Muscle of leg (tissue), 11 donors: ENCODE results near the gene DNAJC15. TPM values are rescaled to one million over a fixed set of nuclear protein-coding genes. Genes with fewer than 3 reads are reported as not detected.
A peak's percentile ranks its signal among the peaks of the same experiment; 100 is the strongest.

Experiments
- DNase-seq: peaks from one replicate; pipeline ENCODE4 v3.0.0; 2013
- H3K27ac ChIP-seq: one replicate; pipeline ENCODE4 v1.5.1; 2013; ENCODE audit warnings: mild to moderate bottlenecking, low read length, control low read depth
- H3K27me3 ChIP-seq: one replicate; pipeline ENCODE4 v1.6.1; 2013; ENCODE audit warnings: low read length; ENCODE audit not compliant: control insufficient read depth, insufficient read depth
- H3K36me3 ChIP-seq: one replicate; pipeline ENCODE4 v1.6.1; 2013; ENCODE audit warnings: low read length; ENCODE audit not compliant: control insufficient read depth, insufficient read depth
- H3K4me1 ChIP-seq: one replicate; pipeline ENCODE4 v1.6.1; 2013; ENCODE audit warnings: low read length; ENCODE audit not compliant: control insufficient read depth, insufficient read depth
- H3K4me3 ChIP-seq: one replicate; pipeline ENCODE4 v1.5.1; 2013; ENCODE audit warnings: low read length, control low read depth
- H3K9me3 ChIP-seq: replicated peaks from 2 replicates; pipeline ENCODE4 v1.6.1; 2013; ENCODE audit warnings: low read depth, low read length; ENCODE audit not compliant: control insufficient read depth
- WGBS: methylation state at CpG from one replicate; pipeline ENCODE4 v1.1.5; 2013; ENCODE audit warnings: missing lambda C conversion rate; ENCODE audit not compliant: insufficient coverage; 5-methylcytosine and 5-hydroxymethylcytosine counted together
- polyA plus RNA-seq, 8 donors: library from polyadenylated mRNA; unstranded; fragments of 120-200 nt; gene quantifications; one replicate each; pipeline versions ENCODE4 v1.2.1 to v1.2.3, GENCODE V29; 2013; ENCODE audit warnings: inconsistent platforms in 1 of 8, low replicate concordance in 1 of 8; ENCODE audit not compliant: insufficient read length in 8 of 8, insufficient read depth in 1 of 8
- total RNA-seq: library from RNA; stranded (reverse); fragments of 120-200 nt; gene quantifications from one replicate; pipeline ENCODE4 v1.2.4, GENCODE V29; 2013

Gene DNAJC15
- total and polyA plus RNA-seq, 9 donors: 14.4 to 23.7 (median 20.2) TPM

- no peak overlapping the region for H3K4me3 ChIP-seq
- H3K36me3 ChIP-seq: no peaks in the 10 kb centered on the region
- no peaks in the 10 kb centered on the region for H3K4me1 ChIP-seq
- no peak for DNase-seq
- no peak overlapping the region for H3K27ac ChIP-seq
- no peaks in the 10 kb centered on the region for H3K27me3 ChIP-seq
- H3K9me3 ChIP-seq: no peaks in the 10 kb centered on the region
- WGBS: 88% methylated on average over 4 of the region's 7 CpGs
Observed at GRCh38 chr13:43116242-43116641, 92.9 kb downstream of the DNAJC15 start.

DNA sequence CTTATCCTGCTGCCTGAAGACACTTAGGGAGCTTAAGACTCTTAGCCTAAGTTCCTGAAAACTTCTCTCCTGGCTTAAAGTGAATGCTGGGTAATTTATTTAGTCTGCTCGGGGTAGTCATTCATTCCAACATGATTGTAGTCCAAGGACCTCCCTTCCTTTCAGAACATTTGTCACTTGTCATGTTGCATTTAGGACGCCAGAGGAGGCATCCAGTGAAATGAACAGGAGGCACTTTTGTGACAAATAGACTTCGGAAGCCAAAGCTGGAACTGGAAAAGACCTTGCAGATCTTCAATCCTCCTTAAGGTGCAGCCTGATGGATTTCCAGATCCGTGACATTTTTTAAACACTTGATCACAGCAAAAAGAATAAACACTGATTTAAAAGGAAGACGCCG is 95.1 kb downstream of the DNAJC15 start:
- no peak overlapping the region for H3K4me3 ChIP-seq
- no peaks in the 10 kb centered on the region for H3K9me3 ChIP-seq
- no peak overlapping the region for H3K27ac ChIP-seq
- H3K4me1 ChIP-seq: peaks cover 19% of the 10 kb centered on the region
- H3K27me3 ChIP-seq: no peaks in the 10 kb centered on the region
- no peaks in the 10 kb centered on the region for H3K36me3 ChIP-seq
- 73% methylated on average over 2 of the region's 6 CpGs for WGBS
- DNase-seq: no peak

GRCh38 chr13:43119206-43119605 is 95.8 kb downstream of the DNAJC15 start:
- 86% methylated on average over 3 of the region's 6 CpGs for WGBS

DNA sequence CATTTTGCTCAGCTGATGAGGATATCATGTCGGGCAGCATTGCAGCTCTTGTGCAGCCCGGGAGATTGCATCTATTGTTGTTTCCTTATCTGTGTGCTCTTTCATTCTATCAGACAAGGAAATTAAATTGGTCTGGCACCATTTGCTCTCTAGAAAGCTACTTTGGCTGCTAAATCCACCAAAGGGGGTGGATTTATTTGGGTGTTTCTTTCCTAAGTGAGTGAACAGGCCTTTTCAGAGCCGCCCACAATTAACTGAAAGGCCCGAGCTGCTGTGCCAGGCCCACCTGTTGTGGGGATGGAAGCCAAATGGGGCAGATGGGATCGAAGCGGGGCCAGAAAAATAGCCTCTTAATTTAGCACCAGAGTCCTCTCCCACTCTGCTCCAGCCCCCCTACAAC is 99.4 kb downstream of the DNAJC15 start:
- peak; percentile 48 for DNase-seq
- Histone ChIP-seq H3K4me3 (no peak overlapping the region), H3K4me1 (peaks cover 37% of the 10 kb centered on the region), H3K36me3 (no peaks in the 10 kb centered on the region), H3K27me3 (no peaks in the 10 kb centered on the region), H3K27ac (no peak overlapping the region), H3K9me3 (no peaks in the 10 kb centered on the region)
- WGBS: no CpG with 5 or more reads among the region's 6 CpGs

More at GRCh38 chr13:43119206-43119605, 95.8 kb downstream of the DNAJC15 start:
- H3K27me3 ChIP-seq: no peaks in the 10 kb centered on the region
- no peak overlapping the region for H3K27ac ChIP-seq
- no peak overlapping the region for H3K4me3 ChIP-seq
- H3K9me3 ChIP-seq: no peaks in the 10 kb centered on the region
- H3K36me3 ChIP-seq: no peaks in the 10 kb centered on the region
- H3K4me1 ChIP-seq: peaks cover 26% of the 10 kb centered on the region
- DNase-seq: no peak

GRCh38 chr13:43123856-43124255 is 100.5 kb downstream of the DNAJC15 start:
- H3K27ac ChIP-seq: peak overlapping the region; percentile 9
- no peaks in the 10 kb centered on the region for H3K9me3 ChIP-seq
- H3K36me3 ChIP-seq: no peaks in the 10 kb centered on the region
- peaks cover 3% of the 10 kb centered on the region for H3K27me3 ChIP-seq
- peaks cover 45% of the 10 kb centered on the region for H3K4me1 ChIP-seq
- 92% methylated on average over 6 of the region's 6 CpGs for WGBS
- no peak overlapping the region for H3K4me3 ChIP-seq
- no peak for DNase-seq

DNA sequence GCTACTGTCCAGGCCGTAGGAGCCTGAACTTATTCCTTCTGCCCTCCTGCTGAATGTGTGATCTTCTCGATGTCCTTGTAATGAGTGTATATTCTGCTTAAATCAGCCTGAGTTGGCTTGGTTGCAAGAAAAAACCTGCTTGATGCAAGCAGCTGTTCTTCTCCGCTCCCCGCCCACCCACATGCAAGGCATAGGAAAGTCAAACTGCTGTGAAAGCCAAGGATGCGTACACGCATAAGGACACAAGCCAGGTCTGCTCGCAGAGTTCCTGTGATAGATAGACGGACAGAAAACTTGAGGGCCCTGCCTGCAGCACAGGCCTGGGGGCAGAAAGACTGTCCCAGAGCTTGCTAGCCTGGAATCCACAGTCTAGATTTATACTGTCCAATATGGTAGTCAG is 101.1 kb downstream of the DNAJC15 start:
- Histone ChIP-seq H3K27me3 (peaks cover 3% of the 10 kb centered on the region), H3K4me1 (peaks cover 46% of the 10 kb centered on the region), H3K36me3 (no peaks in the 10 kb centered on the region), H3K27ac (no peak overlapping the region), H3K9me3 (no peaks in the 10 kb centered on the region), H3K4me3 (no peak overlapping the region)
- peak; percentile 47 for DNase-seq
- WGBS: 42% methylated on average over 6 of the region's 8 CpGs

DNA sequence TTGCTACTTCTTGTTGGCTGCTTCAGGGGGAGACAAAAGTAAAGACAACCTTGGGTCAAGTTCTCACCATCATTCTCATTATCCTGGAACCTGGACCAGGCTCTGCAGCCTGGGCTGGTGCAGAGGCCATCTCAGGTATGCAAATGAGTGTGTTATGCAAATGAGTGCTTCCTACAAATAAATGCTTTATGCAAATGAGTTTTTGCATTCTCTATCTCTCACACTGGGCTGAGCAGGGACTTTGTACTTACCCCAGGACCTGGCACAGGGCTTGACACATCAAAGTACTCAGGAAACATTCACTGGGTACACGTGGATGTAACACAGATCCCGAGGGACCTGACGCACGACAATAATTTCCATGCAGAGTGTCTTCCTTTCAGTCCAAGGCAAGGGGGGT is 103.0 kb downstream of the DNAJC15 start:
- no peak for DNase-seq
- Histone ChIP-seq H3K4me3 (no peak overlapping the region), H3K9me3 (no peaks in the 10 kb centered on the region), H3K27ac (no peak overlapping the region), H3K4me1 (peaks cover 46% of the 10 kb centered on the region), H3K27me3 (peaks cover 3% of the 10 kb centered on the region), H3K36me3 (no peaks in the 10 kb centered on the region)
- WGBS: 37% methylated on average over 4 of the region's 4 CpGs

DNA sequence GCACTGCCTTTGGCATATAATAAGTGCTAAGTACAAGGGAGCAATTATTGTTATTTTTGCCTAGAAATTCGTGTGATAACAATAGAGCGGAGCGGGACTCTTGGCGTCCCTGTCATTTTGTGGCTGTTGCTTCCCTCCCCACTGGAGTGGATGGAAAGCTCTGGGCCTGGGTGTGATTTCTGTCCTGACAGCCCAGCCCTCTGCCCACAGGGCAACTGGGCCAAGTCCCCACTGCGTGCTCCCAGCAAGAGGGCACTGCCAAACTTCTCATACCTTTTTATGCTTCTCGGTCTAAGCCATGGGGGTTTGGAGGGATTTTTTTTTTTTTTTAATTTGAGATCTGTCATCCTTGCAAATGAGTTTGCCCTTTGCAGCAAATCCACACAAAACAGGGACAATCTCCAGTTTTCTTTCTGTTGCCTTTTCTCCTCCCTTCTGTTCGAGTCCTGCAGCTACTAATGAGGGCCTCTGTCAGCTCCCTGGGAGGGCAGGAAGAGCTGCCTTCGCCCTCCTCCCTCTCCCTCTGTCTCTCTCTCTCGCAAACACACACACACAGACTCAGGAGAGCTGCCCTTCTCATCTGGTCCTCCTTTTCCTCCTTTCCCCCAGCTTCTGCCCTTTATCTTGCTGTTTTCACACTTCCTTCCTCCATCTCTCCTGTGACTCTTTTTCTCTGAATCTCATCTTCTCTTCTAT is 103.9 kb downstream of the DNAJC15 start:
- WGBS: 42% methylated on average over 7 of the region's 9 CpGs
- H3K4me3 ChIP-seq: no peak overlapping the region
- no peaks in the 10 kb centered on the region for H3K36me3 ChIP-seq
- H3K27ac ChIP-seq: peak overlapping the region; percentile 91
- DNase-seq: peak; percentile 42
- H3K27me3 ChIP-seq: peaks cover 3% of the 10 kb centered on the region
- H3K4me1 ChIP-seq: peaks cover 40% of the 10 kb centered on the region
- H3K9me3 ChIP-seq: no peaks in the 10 kb centered on the region

DNA sequence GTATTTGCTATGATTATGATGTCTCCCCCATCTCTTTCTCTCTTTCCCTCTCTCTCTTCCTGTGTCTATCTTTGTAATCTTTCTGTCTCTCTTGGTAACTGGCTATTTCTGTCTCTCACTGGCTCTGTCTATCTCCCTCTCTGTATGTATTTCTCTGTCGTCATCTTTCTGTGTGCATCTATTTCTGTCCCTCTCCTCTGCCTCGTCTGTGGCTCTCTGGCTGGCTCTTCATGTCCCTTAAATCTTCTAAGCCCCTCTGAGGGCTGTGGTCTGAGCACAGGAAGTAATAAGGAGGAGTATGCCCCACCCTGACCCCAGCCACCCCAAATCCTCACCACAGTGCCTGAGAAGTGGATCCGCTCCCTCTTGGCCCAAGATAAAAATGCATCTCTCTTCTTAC is 104.4 kb downstream of the DNAJC15 start:
- peaks cover 3% of the 10 kb centered on the region for H3K27me3 ChIP-seq
- no peaks in the 10 kb centered on the region for H3K9me3 ChIP-seq
- peaks cover 34% of the 10 kb centered on the region for H3K4me1 ChIP-seq
- DNase-seq: peak; percentile 82
- no CpG with 5 or more reads among the region's 3 CpGs for WGBS
- no peaks in the 10 kb centered on the region for H3K36me3 ChIP-seq
- H3K27ac ChIP-seq: peak overlapping the region; percentile 91
- no peak overlapping the region for H3K4me3 ChIP-seq

- peak; percentile 75 for DNase-seq
- Histone ChIP-seq H3K4me3 (no peak overlapping the region), H3K27me3 (peaks cover 3% of the 10 kb centered on the region), H3K4me1 (peaks cover 29% of the 10 kb centered on the region), H3K9me3 (no peaks in the 10 kb centered on the region), H3K36me3 (no peaks in the 10 kb centered on the region), H3K27ac (peak overlapping the region; percentile 91)
- 61% methylated on average over 15 of the region's 21 CpGs for WGBS
Observed at GRCh38 chr13:43128504-43128961, 105.1 kb downstream of the DNAJC15 start.
